ENCODE measurements around the gene CDH19. TPM values are rescaled to one million over a fixed set of nuclear protein-coding genes. Genes with fewer than 3 reads are reported as not detected.

CDH19 gene
- total and polyA plus RNA-seq, 2 of the 4 experiments (the other 2 are of a cell fraction) = not detected

GRCh38 chr18:66601649-66602048, 2.2 kb downstream of the CDH19 start:
- Histone ChIP-seq H4K5ac (ENCODE audit: low read depth, low read length) (no peak overlapping the region), H2BK15ac (ENCODE audit: low read depth, low read length) (no peak overlapping the region), H4K91ac (ENCODE audit: insufficient read depth, low read depth, low read length) (no peak overlapping the region), H3K14ac (replicated peaks; ENCODE audit: low read depth, low read length) (no peak overlapping the region), H3K4me3 (ENCODE audit: insufficient read depth, low read depth, low read length) (no peak overlapping the region), H3K4me2 (ENCODE audit: low read depth, low read length) (no peak overlapping the region), H2BK5ac (ENCODE audit: low read depth, low read length, poor library complexity, severe bottlenecking) (no peak overlapping the region), H3K56ac (ENCODE audit: extremely low read depth, insufficient read depth, low read length) (no peak overlapping the region), H3K9me1 (ENCODE audit: insufficient read depth, low read length) (no peaks in the 10 kb centered on the region), H4K20me1 (ENCODE audit: insufficient read depth, low read length) (no peaks in the 10 kb centered on the region), H3K9me3 (ENCODE audit: control insufficient read depth, insufficient read depth, low read length) (no peaks in the 10 kb centered on the region), H3K79me1 (ENCODE audit: low read depth in 1 of 2, low read length in 2 of 2) (no peaks in the 10 kb centered on the region), H2AFZ (replicated peaks; ENCODE audit: low read length, poor library complexity) (no peak overlapping the region), H4K8ac (ENCODE audit: low read depth in 2 of 2, low read length in 2 of 2) (no peak overlapping the region), H3K36me3 (ENCODE audit: control insufficient read depth, insufficient read depth, low read length) (no peaks in the 10 kb centered on the region), H2AK5ac (ENCODE audit: low read depth, low read length) (no peak overlapping the region), H3K4ac (ENCODE audit: low read depth, low read length) (no peak overlapping the region), H3K18ac (ENCODE audit: low read depth, low read length) (no peak overlapping the region), H3K4me1 (ENCODE audit: control insufficient read depth, insufficient read depth, low read length) (no peaks in the 10 kb centered on the region), H3K23ac (ENCODE audit: low read depth, low read length) (no peak overlapping the region), H3K27me3 (ENCODE audit: control insufficient read depth, insufficient read depth, low read length) (no peaks in the 10 kb centered on the region), H2AK9ac (replicated peaks; ENCODE audit: low read depth, low read length, poor library complexity) (no peak overlapping the region), H3K27ac (ENCODE audit: insufficient read depth, low read length) (no peak overlapping the region), H3K9ac (ENCODE audit: low read depth, low read length) (no peak overlapping the region), H2BK20ac (ENCODE audit: low read depth, low read length) (no peak overlapping the region), H2BK120ac (ENCODE audit: low read depth, low read length) (no peak overlapping the region)
- ChIA-PET CTCF (no interaction called here), POLR2A (ENCODE audit: unreplicated experiment) (no interaction called here)
- TF ChIP-seq BHLHE40 (IDR thresholded peaks at IDR 0.05; ENCODE audit: low read depth, low read length) (no peak), NFE2L2 (IDR thresholded peaks at IDR 0.05; ENCODE audit: low read depth, low read length) (no peak), MAZ (IDR thresholded peaks at IDR 0.05; ENCODE audit: borderline replicate concordance, low read depth, low read length) (no peak), RAD21 (IDR thresholded peaks at IDR 0.05; ENCODE audit: low read length) (no peak), POLR2A (IDR thresholded peaks at IDR 0.05; ENCODE audit: low read depth, low read length) (no peak), SMC3 (IDR thresholded peaks at IDR 0.05; ENCODE audit: low read depth, low read length) (no peak), MAFK (IDR thresholded peaks at IDR 0.05; ENCODE audit: low read depth, low read length) (no peak), CHD1 (IDR thresholded peaks at IDR 0.05; ENCODE audit: low read depth, low read length) (no peak), RFX5 (IDR thresholded peaks at IDR 0.05; ENCODE audit: low read depth, low read length) (no peak), CTCF (conservative IDR thresholded peaks at IDR 0.05; ENCODE audit: low read depth, low read length) (no peak), CEBPB (IDR thresholded peaks at IDR 0.05; ENCODE audit: low read depth, low read length) (no peak), FOS (IDR thresholded peaks at IDR 0.05; ENCODE audit: low read depth, low read length) (no peak), MXI1 (IDR thresholded peaks at IDR 0.05; ENCODE audit: borderline replicate concordance, low read depth, low read length) (no peak), RCOR1 (IDR thresholded peaks at IDR 0.05; ENCODE audit: insufficient replicate concordance, low read length) (no peak)
- TF ChIP-seq, protein P1, sequence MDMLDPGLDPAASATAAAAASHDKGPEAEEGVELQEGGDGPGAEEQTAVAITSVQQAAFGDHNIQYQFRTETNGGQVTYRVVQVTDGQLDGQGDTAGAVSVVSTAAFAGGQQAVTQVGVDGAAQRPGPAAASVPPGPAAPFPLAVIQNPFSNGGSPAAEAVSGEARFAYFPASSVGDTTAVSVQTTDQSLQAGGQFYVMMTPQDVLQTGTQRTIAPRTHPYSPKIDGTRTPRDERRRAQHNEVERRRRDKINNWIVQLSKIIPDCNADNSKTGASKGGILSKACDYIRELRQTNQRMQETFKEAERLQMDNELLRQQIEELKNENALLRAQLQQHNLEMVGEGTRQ (IDR thresholded peaks at IDR 0.05; ENCODE audit: low read depth, low read length) = no peak
- TF ChIP-seq, protein P2, sequence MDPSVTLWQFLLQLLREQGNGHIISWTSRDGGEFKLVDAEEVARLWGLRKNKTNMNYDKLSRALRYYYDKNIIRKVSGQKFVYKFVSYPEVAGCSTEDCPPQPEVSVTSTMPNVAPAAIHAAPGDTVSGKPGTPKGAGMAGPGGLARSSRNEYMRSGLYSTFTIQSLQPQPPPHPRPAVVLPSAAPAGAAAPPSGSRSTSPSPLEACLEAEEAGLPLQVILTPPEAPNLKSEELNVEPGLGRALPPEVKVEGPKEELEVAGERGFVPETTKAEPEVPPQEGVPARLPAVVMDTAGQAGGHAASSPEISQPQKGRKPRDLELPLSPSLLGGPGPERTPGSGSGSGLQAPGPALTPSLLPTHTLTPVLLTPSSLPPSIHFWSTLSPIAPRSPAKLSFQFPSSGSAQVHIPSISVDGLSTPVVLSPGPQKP (IDR thresholded peaks at IDR 0.05; ENCODE audit: borderline replicate concordance, low read depth, low read length) = no peak
- intact Hi-C loops (cut with micrococcal nuclease) = no loop called here
- BruUV-seq (replicated peaks) = no TSS peak
- WGBS, 2 experiments (ENCODE audit: extremely low coverage in 2 of 2, insufficient read length in 1 of 2) = no CpG with 5 or more reads among the region's 3 CpGs
- dilution Hi-C loops (cut with HindIII; ENCODE audit: low sequenced_read_pairs, unreplicated experiment) = no loop called here
- ATAC-seq (ENCODE audit: low read depth) (no peak), DNase-seq (no peak)
- in situ Hi-C loops (cut with MboI; ENCODE audit: low sequenced_read_pairs) = no loop called here

Measured in IMR-90 (cell line).